Measurements from ENCODE around the gene RAB18. TPM values are rescaled to one million over a fixed set of nuclear protein-coding genes. Genes with fewer than 3 reads are reported as not detected.

Gene RAB18
- total RNA-seq, 6 experiments from 2014 or later: 25.6 to 66.1 (median 53.3) TPM

DNA sequence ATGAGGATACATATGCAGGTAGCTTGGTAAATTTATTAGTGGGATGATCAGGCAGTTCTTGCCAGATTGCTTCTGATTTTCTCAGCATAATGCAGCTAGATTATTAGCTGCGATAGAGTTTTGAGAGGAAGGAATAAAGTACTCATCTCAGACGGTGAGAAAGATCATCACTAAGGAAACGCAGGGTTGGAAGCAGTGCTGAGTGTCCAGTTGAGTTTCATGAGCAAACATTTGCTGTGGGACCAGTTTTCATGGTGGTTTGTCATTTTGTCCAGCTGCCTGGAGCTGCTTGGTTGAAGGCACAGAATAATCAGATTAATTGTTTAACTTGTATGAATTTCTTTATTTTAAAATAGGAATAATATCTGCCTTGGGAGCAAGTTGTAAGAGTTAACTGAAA is 33.1 kb downstream of the RAB18 start:
- no peak for TF ChIP-seq POLR2A (IDR thresholded peaks at IDR 0.05)
- TF ChIP-seq, protein P1, sequence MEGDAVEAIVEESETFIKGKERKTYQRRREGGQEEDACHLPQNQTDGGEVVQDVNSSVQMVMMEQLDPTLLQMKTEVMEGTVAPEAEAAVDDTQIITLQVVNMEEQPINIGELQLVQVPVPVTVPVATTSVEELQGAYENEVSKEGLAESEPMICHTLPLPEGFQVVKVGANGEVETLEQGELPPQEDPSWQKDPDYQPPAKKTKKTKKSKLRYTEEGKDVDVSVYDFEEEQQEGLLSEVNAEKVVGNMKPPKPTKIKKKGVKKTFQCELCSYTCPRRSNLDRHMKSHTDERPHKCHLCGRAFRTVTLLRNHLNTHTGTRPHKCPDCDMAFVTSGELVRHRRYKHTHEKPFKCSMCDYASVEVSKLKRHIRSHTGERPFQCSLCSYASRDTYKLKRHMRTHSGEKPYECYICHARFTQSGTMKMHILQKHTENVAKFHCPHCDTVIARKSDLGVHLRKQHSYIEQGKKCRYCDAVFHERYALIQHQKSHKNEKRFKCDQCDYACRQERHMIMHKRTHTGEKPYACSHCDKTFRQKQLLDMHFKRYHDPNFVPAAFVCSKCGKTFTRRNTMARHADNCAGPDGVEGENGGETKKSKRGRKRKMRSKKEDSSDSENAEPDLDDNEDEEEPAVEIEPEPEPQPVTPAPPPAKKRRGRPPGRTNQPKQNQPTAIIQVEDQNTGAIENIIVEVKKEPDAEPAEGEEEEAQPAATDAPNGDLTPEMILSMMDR (IDR thresholded peaks at IDR 0.05): no peak
- DNase-seq: no peak
- no peak overlapping the region for H3K27ac ChIP-seq
- no peaks in the 10 kb centered on the region for H3K9me3 ChIP-seq
- intact Hi-C loops (cut with DNase I): no loop called here
- H3K4me1 ChIP-seq: no peaks in the 10 kb centered on the region
- no peaks in the 10 kb centered on the region for H3K27me3 ChIP-seq
- WGBS (ENCODE audit: insufficient coverage, low coverage, low lambda C conversion rate, missing lambda C conversion rate): 91% methylated on average over 3 of the region's 3 CpGs
- ATAC-seq: no peak
- H3K36me3 ChIP-seq: peaks cover 0 to 26% (median 12%) of the 10 kb centered on the region in 4 donors
- H3K4me3 ChIP-seq: no peak overlapping the region

DNA sequence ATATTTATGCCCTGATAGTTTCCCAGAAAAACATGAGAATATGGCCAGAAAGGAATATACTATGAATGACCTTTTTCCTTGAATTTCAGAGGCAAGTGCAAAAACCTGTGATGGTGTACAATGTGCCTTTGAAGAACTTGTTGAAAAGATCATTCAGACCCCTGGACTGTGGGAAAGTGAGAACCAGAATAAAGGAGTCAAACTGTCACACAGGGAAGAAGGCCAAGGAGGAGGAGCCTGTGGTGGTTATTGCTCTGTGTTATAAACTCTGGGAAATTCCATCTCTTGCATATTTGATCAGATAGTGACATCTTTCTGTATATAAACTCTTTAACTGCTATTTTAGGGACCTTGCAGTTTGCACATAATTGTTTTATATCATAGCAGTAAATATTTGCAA is 33.7 kb downstream of the RAB18 start:
- no peaks in the 10 kb centered on the region for H3K9me3 ChIP-seq
- H3K36me3 ChIP-seq: peaks cover 0 to 29% (median 12%) of the 10 kb centered on the region in 4 donors
- H3K4me3 ChIP-seq: no peak overlapping the region
- ATAC-seq (no peak), DNase-seq (no peak)
- H3K27me3 ChIP-seq: no peaks in the 10 kb centered on the region
- no peak for TF ChIP-seq POLR2A (IDR thresholded peaks at IDR 0.05)
- TF ChIP-seq, protein P1 (IDR thresholded peaks at IDR 0.05): no peak
- H3K27ac ChIP-seq: no peak overlapping the region
- intact Hi-C loops (cut with DNase I): no loop called here
- H3K4me1 ChIP-seq: no peaks in the 10 kb centered on the region

DNA sequence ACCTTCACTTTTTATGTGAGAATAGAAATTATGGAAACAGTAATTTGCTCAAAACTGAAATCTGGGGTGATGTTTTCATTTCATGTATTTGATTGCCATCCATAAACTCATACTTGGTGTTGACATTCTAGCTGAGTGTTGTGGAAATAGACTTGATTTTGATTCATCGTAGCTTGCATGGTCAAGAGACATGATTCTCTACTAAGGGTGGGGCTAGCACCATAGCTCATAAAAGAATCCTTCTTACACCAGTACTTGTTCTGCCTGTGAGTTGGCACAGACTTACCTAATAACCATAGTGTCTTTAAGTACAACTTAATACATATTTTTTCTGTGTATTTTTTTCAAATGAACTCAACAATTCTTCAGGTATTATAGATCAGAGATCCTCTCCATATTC is 36.6 kb downstream of the RAB18 start:
- no peak for ATAC-seq
- WGBS (ENCODE audit: insufficient coverage, low coverage, low lambda C conversion rate, missing lambda C conversion rate): 100% methylated on average over 1 of the region's 1 CpG
- peaks cover 0 to 23% (median 2%) of the 10 kb centered on the region in 4 donors for H3K36me3 ChIP-seq

DNA sequence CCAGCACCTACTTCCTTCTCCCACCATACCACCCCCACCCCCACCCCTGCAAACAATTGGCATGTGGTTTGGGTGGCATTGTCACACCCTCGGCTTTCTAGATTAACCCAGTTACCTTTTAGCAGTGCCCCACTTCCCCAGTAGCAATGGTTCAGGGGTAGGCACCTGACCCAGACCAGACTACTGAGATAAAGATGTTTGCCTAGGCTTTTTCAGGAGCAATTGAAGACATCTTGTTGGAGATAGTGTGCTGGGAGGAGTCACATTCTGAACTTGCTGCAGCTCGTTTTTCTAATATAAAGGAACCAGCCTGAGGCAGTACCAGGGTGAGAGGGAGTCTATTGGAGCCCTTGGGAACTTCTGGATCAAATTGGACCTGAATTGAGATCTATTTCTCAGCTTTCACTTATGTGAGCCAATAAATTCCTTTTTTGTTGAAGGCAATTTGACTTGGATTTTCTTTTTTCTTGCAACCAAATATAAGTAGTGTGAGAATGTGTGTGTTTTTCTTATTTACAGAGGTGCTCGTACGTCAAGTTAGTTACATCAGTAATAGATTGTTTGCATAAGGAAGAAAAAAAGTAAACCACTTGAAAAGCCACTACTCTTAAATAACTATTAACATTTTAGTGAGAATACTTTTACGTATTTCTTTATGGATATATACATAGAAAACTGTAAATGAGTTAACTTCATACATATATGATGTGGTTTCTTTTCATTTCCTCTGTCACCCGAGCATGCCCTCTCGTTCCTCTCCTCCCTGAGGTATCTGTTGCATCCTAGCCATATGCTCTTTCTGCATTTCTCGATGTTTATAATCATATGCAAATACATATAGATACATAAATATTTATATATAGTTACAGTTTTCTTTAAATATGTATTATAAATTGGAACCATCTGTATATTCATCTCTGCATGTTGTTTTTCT is 38.0 kb downstream of the RAB18 start:
- no peak overlapping the region for H3K4me3 ChIP-seq
- no peak overlapping the region for H3K27ac ChIP-seq
- H3K36me3 ChIP-seq: peaks cover 0 to 23% (median 2%) of the 10 kb centered on the region in 4 donors
- WGBS (ENCODE audit: insufficient coverage, low coverage, low lambda C conversion rate, missing lambda C conversion rate): 74% methylated on average over 8 of the region's 8 CpGs
- DNase-seq (no peak), ATAC-seq (no peak)
- no peaks in the 10 kb centered on the region for H3K9me3 ChIP-seq
- intact Hi-C loops (cut with DNase I): no loop called here
- H3K4me1 ChIP-seq: no peaks in the 10 kb centered on the region
- no peaks in the 10 kb centered on the region for H3K27me3 ChIP-seq
- no peak for TF ChIP-seq POLR2A (IDR thresholded peaks at IDR 0.05)
- TF ChIP-seq, protein P1 (IDR thresholded peaks at IDR 0.05): no peak

More for the DNA sequence above, 36.6 kb downstream of the RAB18 start:
- intact Hi-C loops (cut with DNase I): no loop called here
- no peak for DNase-seq
- TF ChIP-seq, protein P1 (IDR thresholded peaks at IDR 0.05): no peak
- TF ChIP-seq POLR2A (IDR thresholded peaks at IDR 0.05): no peak
- H3K27ac ChIP-seq: no peak overlapping the region
- H3K27me3 ChIP-seq: no peaks in the 10 kb centered on the region
- H3K4me3 ChIP-seq: no peak overlapping the region
- H3K9me3 ChIP-seq: no peaks in the 10 kb centered on the region
- no peaks in the 10 kb centered on the region for H3K4me1 ChIP-seq

Data from right lobe of liver (tissue), 6 donors.